Heart left ventricle (tissue), 16 donors: Measurements from ENCODE around the gene DTX1. TPM values are rescaled to one million over a fixed set of nuclear protein-coding genes. Genes with fewer than 3 reads are reported as not detected.

Experiments
- ATAC-seq, 4 donors: fragments of 200-7000 bp; cut with Tn5 transposase; one replicate each; pipeline ENCODE4 v1.9.1; 2020 to 2022; ENCODE audit warnings: moderate library complexity in 4 of 4, mild to moderate bottlenecking in 3 of 4, moderate number of reproducible peaks in 1 of 4
- DNase-seq, 5 donors: peaks; one replicate each; pipeline ENCODE4 v3.0.0-alpha.2; 2020
- H3K27ac ChIP-seq, 12 donors: fragments of 200-600 bp; sonication (generic) in 4 of 12; one replicate each; pipeline versions ENCODE4 v1.5.0 to v1.8.0; 2016 to 2022; ENCODE audit warnings: mild to moderate bottlenecking in 2 of 12
- H3K27me3 ChIP-seq, 9 donors: fragments of 200-600 bp; sonication (generic) in 2 of 9; one replicate each; pipeline versions ENCODE4 v1.5.1 to v1.8.0; 2016 to 2022; ENCODE audit warnings: mild to moderate bottlenecking in 3 of 9
- H3K36me3 ChIP-seq, 9 donors: fragments of 200-600 bp; sonication (generic) in 2 of 9; one replicate each; pipeline versions ENCODE4 v1.5.0 to v1.8.0; 2018 to 2022; ENCODE audit warnings: mild to moderate bottlenecking in 2 of 9
- H3K4me1 ChIP-seq, 12 donors: fragments of 200-600 bp; sonication (generic) in 4 of 12; one replicate each; pipeline versions ENCODE4 v1.5.0 to v1.8.0; 2016 to 2022; ENCODE audit warnings: mild to moderate bottlenecking in 3 of 12
- H3K4me3 ChIP-seq, 12 donors: fragments of 200-600 bp; sonication (generic) in 4 of 12; one replicate each; pipeline versions ENCODE4 v1.5.0 to v1.8.0; 2017 to 2022; ENCODE audit warnings: mild to moderate bottlenecking in 9 of 12, moderate library complexity in 4 of 12
- H3K9me3 ChIP-seq, 12 donors: fragments of 200-600 bp; sonication (generic) in 4 of 12; one replicate each; pipeline versions ENCODE4 v1.5.0 to v1.8.0; 2016 to 2022; ENCODE audit warnings: mild to moderate bottlenecking in 1 of 12
- POLR2A ChIP-seq, 2 donors: fragments of 450-650 bp; IDR thresholded peaks; one replicate each; pipeline ENCODE4 v1.6.1; 2017; ENCODE audit warnings: antibody characterized with exemption in 2 of 2, mild to moderate bottlenecking in 2 of 2, moderate library complexity in 2 of 2
- WGBS, 4 donors: extraction: QIAGEN DNeasy Blood & Tissue Kit in 2 of 4; methylation state at CpG; one replicate each; pipeline versions ENCODE4 v1.1.5 to v1.1.7; 2013 to 2018; 5-methylcytosine and 5-hydroxymethylcytosine counted together
- intact Hi-C, 10 donors: fragments of 100-400 bp; cut with DNase I; formaldehyde crosslinking; loops; one replicate each; pipeline versions ENCODE4 v1.11.1 to v1.14.2; 2022
- polyA plus RNA-seq, 2 donors: library from polyadenylated mRNA; stranded (reverse); fragments of 200-250 nt; gene quantifications; one replicate each; pipeline ENCODE4 v1.2.3, GENCODE V29; 2013
- total RNA-seq, 9 donors: library from RNA; depleted of rRNA in 2 of 9; stranded (reverse); fragments of >200 nt in 2 of 9; fragmentation: NEBNext Ultra II Directional in 3 of 9; extraction: Animal tissue kit (Norgen Biotek cat#: 25700) in 3 of 9; gene quantifications; one replicate each; pipeline versions ENCODE4 v1.1.0 to v1.2.4, GENCODE V29; 2016 to 2023
- TF ChIP-seq, protein P1 (sequence below), 12 donors: fragments of 200-600 bp; sonication (generic) in 4 of 12; IDR thresholded peaks; one replicate each; pipeline versions ENCODE4 v1.5.0 to v1.8.0; 2018 to 2022; ENCODE audit warnings: antibody characterized with exemption in 12 of 12, mild to moderate bottlenecking in 5 of 12
- donor health status: ischemic (EF 13 %, LVEDD 7.1; RV severe dilation, severe dysfunction).
- donor health status: healthy with polysubstance abuse.
- donor health status: DM: no; HTN: yes; CAD: no.
- donor health status: DM: no; HTN: no; CAD: no.
- donor health status: ischemic (EF 25% LVEDD 6.9; RV normal size, moderate dysfunction).
- donor health status: ischemic (EF 25% LVEDD 5.7; RV mildly dilated, moderate dysfunction).
- donor health status: healthy.
- donor health status: DM: yes; HTN: yes; CAD: no.
- donor health status: ischemic (EF 35%, LVEDD 5.7; RV mildly dilated, moderate dysfunction).
- donor health status: nonischemic (EF 11% LVEDD 7.7; RV severe dilation, severe dysfunction).
- donor health status: DM: yes; HTN: yes; CAD: no.
- donor health status: PGD.
- donor health status: ischemic (EF 29% LVEDD 5.4; RV normal size, mild dysfunction).
- donor health status: nonischemic (EF 23%, LVEDD 6.1; RV moderate dilation, normal function).

DTX1 gene
- total and polyA plus RNA-seq, 11 donors, result 0.50 to 3.2 (median 1.8) TPM

DNA sequence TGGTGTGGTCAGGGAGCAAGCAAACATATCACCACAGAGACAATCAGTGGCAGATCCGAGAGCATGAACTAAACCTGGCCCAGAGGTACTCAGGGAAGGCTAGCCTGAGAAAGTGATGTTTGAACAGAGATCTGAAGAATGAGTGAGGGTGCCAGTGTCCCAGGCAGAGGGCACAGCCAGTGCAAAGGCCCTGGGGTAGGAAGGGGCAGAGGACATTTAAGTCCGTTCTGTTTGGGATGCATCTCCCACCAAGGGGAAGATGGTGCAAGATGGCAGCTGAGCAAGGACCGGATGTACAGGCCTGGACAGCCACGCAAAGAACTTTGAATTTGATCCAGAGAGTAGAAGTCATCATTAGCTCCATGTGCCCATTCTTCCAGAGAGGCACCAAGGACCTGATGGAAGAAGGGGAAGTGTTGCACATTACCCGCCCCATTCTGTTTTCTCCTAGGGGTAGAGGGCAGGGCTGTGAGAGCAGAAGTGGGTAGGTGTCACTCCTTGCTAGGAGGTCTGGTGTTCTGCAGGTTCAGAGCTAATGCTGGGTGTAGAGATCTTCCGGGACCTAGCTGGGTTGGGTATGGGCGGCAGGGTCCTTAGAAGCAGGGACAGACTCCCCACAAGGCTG lies 3.9 kb downstream of the DTX1 start:
- intact Hi-C loops, result no loop called here
- H3K27ac ChIP-seq, result no peak overlapping the region
- H3K4me3 ChIP-seq, result no peak overlapping the region
- whole genome bisulfite sequencing, 4 donors, result 75 to 86% (median 85%) methylated on average over 7 of the region's 7 CpGs
- H3K9me3 ChIP-seq, result no peaks in the 10 kb centered on the region
- DNase-seq (no peak), ATAC-seq (no peak)
- peaks cover 0 to 16% (median 6%) of the 10 kb centered on the region in 12 donors for H3K4me1 ChIP-seq
- TF ChIP-seq, protein P1, sequence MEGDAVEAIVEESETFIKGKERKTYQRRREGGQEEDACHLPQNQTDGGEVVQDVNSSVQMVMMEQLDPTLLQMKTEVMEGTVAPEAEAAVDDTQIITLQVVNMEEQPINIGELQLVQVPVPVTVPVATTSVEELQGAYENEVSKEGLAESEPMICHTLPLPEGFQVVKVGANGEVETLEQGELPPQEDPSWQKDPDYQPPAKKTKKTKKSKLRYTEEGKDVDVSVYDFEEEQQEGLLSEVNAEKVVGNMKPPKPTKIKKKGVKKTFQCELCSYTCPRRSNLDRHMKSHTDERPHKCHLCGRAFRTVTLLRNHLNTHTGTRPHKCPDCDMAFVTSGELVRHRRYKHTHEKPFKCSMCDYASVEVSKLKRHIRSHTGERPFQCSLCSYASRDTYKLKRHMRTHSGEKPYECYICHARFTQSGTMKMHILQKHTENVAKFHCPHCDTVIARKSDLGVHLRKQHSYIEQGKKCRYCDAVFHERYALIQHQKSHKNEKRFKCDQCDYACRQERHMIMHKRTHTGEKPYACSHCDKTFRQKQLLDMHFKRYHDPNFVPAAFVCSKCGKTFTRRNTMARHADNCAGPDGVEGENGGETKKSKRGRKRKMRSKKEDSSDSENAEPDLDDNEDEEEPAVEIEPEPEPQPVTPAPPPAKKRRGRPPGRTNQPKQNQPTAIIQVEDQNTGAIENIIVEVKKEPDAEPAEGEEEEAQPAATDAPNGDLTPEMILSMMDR (IDR thresholded peaks at IDR 0.05), result no peak
- TF ChIP-seq POLR2A (IDR thresholded peaks at IDR 0.05), result no peak
- no peaks in the 10 kb centered on the region for H3K36me3 ChIP-seq
- peaks cover 12 to 52% (median 34%) of the 10 kb centered on the region in 9 donors for H3K27me3 ChIP-seq

DNA sequence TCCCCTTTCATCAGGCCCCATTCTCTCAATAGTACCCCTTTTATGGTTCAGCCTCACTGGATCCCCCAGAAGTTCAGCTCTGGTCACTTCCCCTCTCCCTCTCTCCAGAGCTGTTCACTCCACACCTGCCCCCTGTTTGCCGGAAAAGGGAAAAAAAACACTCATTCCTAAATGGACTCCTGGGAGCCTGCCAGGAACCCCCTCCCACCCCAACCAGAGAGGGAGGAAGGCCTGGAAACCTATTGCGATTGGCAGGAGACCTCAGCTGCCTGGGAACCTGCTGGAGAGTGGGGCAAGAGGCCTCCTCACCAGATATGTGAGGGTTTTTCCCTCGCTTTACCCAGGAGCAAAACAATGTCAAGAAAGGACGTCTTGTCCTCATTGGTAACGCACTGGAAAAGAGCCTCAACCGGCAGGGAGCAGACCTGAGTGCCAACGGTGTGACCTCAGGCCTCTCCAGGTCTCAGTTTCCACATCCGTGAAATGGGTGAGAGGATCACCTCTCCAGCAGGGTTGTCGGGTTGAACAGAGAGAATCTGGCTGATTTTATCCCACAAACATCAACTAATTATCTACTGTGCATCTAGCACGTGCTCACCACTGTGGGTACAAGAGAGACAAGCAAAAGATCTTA lies 4.6 kb downstream of the DTX1 start:
- ATAC-seq, result no peak
- H3K9me3 ChIP-seq, result no peaks in the 10 kb centered on the region
- H3K4me3 ChIP-seq, result no peak overlapping the region
- peaks cover 11 to 45% (median 29%) of the 10 kb centered on the region in 9 donors for H3K27me3 ChIP-seq
- H3K27ac ChIP-seq, result no peak overlapping the region
- no peak for DNase-seq
- intact Hi-C loops, result no loop called here
- TF ChIP-seq, protein P1 (IDR thresholded peaks at IDR 0.05), result no peak
- TF ChIP-seq POLR2A (IDR thresholded peaks at IDR 0.05), result no peak
- H3K4me1 ChIP-seq, result peaks cover 0 to 16% (median 6%) of the 10 kb centered on the region in 12 donors
- WGBS, 4 donors, result 60 to 72% (median 65%) methylated on average over 9 to 10 of the region's 10 CpGs
- no peaks in the 10 kb centered on the region for H3K36me3 ChIP-seq

DNA sequence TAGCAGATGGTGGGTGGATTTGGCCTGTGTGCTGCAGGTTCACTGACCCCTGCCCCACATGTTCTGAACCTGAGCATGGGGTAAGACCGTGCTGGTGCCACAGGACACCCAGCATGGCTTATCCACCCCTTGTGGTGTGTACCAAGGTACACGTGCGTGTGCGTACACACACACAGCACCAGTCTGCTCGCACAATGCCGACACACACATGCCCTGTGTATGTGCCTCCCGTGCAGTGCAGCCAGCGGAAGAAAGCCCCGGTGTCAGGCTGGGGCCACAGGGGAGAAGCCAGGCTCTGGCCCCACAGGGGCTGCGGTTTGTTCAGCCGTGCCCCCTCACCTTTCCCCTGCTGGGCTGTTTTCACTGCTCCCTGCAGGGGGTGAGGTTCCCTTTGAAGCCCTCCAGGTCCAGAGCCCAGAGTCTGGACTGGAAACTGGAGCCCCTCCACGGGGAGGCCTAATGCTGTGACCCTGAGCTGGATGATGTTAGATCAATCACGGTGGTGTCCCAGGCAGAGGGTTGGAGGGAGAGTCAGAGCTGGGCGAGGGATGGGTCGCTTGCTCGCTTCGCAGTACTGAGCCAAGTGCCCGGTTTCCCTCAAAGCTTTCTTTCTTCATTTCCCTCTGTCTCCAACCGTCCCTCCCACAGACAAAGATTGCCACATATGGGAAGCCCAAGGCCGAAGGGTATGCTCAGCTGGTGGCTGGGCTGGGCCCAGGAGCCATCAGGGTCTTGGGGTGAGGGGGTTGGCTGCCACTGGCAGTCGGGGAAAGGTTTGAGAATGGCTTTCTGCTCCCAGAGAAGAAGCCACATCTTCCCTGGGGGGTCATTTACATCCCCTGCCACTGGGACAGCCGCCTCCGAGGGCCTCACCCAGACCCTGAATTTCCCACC lies 6.2 kb downstream of the DTX1 start:
- Histone ChIP-seq H3K4me3 (no peak overlapping the region), H3K4me1 (peaks cover 0 to under 1% (median 0%) of the 10 kb centered on the region in 12 donors), H3K27me3 (peaks cover 0 to 29% (median 14%) of the 10 kb centered on the region in 9 donors), H3K27ac (no peak overlapping the region), H3K36me3 (no peaks in the 10 kb centered on the region), H3K9me3 (no peaks in the 10 kb centered on the region)
- DNase-seq (no peak), ATAC-seq (no peak)
- 60 to 66% (median 66%) methylated on average over 14 to 23 of the region's 23 CpGs for WGBS, 4 donors
- intact Hi-C loops, result no loop called here
- TF ChIP-seq, protein P1 (IDR thresholded peaks at IDR 0.05), result no peak
- TF ChIP-seq POLR2A (IDR thresholded peaks at IDR 0.05), result no peak
